K562 (cell line): ENCODE results near the gene SNPH. TPM values are rescaled to one million over a fixed set of nuclear protein-coding genes. Genes with fewer than 3 reads are reported as not detected.

Experiments
- CBFA2T3 ChIP-seq: fragments of 450-650 bp; IDR thresholded peaks from 2 replicates; pipeline ENCODE4 v1.6.1; 2017
- CREB1 ChIP-seq, 2 experiments: sonication (generic) in 1 of 2; formaldehyde crosslinking in 1 of 2; IDR thresholded peaks; 2 replicates each; pipeline versions ENCODE4 v1.6.1 to v1.8.0; 2012 to 2022; ENCODE audit warnings: inconsistent platforms in 1 of 2, mild to moderate bottlenecking in 1 of 2, missing genetic modification reagents in 1 of 2, moderate library complexity in 1 of 2
- LARP7 ChIP-seq: fragments of 450-650 bp; IDR thresholded peaks from 2 replicates; pipeline ENCODE4 v1.6.1; 2016
- NR1H2 ChIP-seq: sonication (generic); formaldehyde crosslinking; IDR thresholded peaks from 2 replicates; pipeline ENCODE4 v1.4.0; 2020; ENCODE audit warnings: mild to moderate bottlenecking, missing genetic modification reagents
- SRSF9 ChIP-seq: fragments of 200-400 bp; formaldehyde crosslinking; IDR thresholded peaks from 2 replicates; pipeline ENCODE4 v1.6.1; 2017; ENCODE audit warnings: low read depth, low read length, borderline replicate concordance
- STAG1 ChIP-seq: sonication (generic); formaldehyde crosslinking; IDR thresholded peaks from 2 replicates; pipeline ENCODE4 v1.5.0; 2020; ENCODE audit warnings: missing genetic modification reagents, borderline replicate concordance
- ZNF146 ChIP-seq: IDR thresholded peaks from one replicate; pipeline ENCODE4 v1.6.1; 2018; ENCODE audit warnings: missing compliant biosample characterization; ENCODE audit not compliant: unreplicated experiment
- ZNF444 ChIP-seq: fragments of 250-450 bp; sonication (Bioruptor Pico); IDR thresholded peaks from 2 replicates; pipeline ENCODE4 v1.4.0; 2020; ENCODE audit warnings: mild to moderate bottlenecking, moderate library complexity
- ZNF668 ChIP-seq: fragments of 250-450 bp; sonication (Bioruptor Pico); IDR thresholded peaks from 2 replicates; pipeline ENCODE4 v1.8.0; 2022; ENCODE audit warnings: mild to moderate bottlenecking, inconsistent platforms
- polyA plus RNA-seq, 8 experiments: library from polyadenylated mRNA; depleted of rRNA in 4 of 8; stranded (reverse) in 5 of 8; unstranded in 3 of 8; fragments of >200 nt; fragmentation: Nextera tagmentation in 2 of 8; fragmentation: Illumina TruSeq in 1 of 8; extraction: Ambion mirVana in 2 of 8; extraction: Trizol in 1 of 8; gene quantifications; 2 replicates each; pipeline versions ENCODE4 v1.2.1 to v1.2.3, GENCODE V29; 2011 to 2014; ENCODE audit warnings: inconsistent platforms in 1 of 8, missing spikeins in 1 of 8
- total RNA-seq, 7 experiments: library from RNA; depleted of rRNA in 6 of 7; stranded (reverse); fragments of >200 nt in 6 of 7; fragmentation: Illumina TruSeq in 2 of 7; extraction: Trizol in 2 of 7; gene quantifications; 2 replicates each; pipeline versions ENCODE4 v1.2.1 to v1.2.3, GENCODE V29; 2011 to 2021; ENCODE audit warnings: low replicate concordance in 1 of 7
- TF ChIP-seq, protein P1 (sequence below): fragments of 150-350 bp; IDR thresholded peaks from 2 replicates; pipeline ENCODE4 v1.6.1; 2014; ENCODE audit warnings: low read depth, mild to moderate bottlenecking, low read length, borderline replicate concordance
- TF ChIP-seq, protein P2 (sequence below), 2 experiments: fragments of 450-650 bp in 1 of 2; sonication (generic) in 1 of 2; formaldehyde crosslinking in 1 of 2; IDR thresholded peaks; 2 replicates each; pipeline versions ENCODE4 v1.7.1 to v1.9.0; 2016 to 2022; ENCODE audit warnings: inconsistent platforms in 1 of 2, mild to moderate bottlenecking in 1 of 2, missing genetic modification reagents in 1 of 2
- TF ChIP-seq, protein P3 (sequence below): fragments of 250-450 bp; sonication (Bioruptor Pico); IDR thresholded peaks from 2 replicates; pipeline ENCODE4 v1.4.0; 2020; ENCODE audit warnings: mild to moderate bottlenecking
- TF ChIP-seq, protein P4 (sequence below): fragments of 250-450 bp; sonication (Bioruptor Pico); IDR thresholded peaks from 2 replicates; pipeline ENCODE4 v1.8.0; 2021; ENCODE audit warnings: mild to moderate bottlenecking, moderate library complexity

The SNPH gene
- total and polyA plus RNA-seq, 9 of the 15 experiments (the other 6 are each of a cell fraction or from before 2014, with no cell fraction given), result 0.03 to 4.2 (median 1.4) TPM

GRCh38 chr20:1255675-1256074 lies 10.4 kb upstream of the SNPH start (continued):
- TF ChIP-seq, protein P1, sequence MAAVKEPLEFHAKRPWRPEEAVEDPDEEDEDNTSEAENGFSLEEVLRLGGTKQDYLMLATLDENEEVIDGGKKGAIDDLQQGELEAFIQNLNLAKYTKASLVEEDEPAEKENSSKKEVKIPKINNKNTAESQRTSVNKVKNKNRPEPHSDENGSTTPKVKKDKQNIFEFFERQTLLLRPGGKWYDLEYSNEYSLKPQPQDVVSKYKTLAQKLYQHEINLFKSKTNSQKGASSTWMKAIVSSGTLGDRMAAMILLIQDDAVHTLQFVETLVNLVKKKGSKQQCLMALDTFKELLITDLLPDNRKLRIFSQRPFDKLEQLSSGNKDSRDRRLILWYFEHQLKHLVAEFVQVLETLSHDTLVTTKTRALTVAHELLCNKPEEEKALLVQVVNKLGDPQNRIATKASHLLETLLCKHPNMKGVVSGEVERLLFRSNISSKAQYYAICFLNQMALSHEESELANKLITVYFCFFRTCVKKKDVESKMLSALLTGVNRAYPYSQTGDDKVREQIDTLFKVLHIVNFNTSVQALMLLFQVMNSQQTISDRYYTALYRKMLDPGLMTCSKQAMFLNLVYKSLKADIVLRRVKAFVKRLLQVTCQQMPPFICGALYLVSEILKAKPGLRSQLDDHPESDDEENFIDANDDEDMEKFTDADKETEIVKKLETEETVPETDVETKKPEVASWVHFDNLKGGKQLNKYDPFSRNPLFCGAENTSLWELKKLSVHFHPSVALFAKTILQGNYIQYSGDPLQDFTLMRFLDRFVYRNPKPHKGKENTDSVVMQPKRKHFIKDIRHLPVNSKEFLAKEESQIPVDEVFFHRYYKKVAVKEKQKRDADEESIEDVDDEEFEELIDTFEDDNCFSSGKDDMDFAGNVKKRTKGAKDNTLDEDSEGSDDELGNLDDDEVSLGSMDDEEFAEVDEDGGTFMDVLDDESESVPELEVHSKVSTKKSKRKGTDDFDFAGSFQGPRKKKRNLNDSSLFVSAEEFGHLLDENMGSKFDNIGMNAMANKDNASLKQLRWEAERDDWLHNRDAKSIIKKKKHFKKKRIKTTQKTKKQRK, result no peak
- TF ChIP-seq STAG1 (no peak), NR1H2 (CRISPR knock-in tag) (no peak), CREB1 (IDR thresholded peaks at IDR 0.05) (no peak), CREB1 (CRISPR knock-in tag; IDR thresholded peaks at IDR 0.05) (no peak), ZNF668 (CRISPR knock-in tag) (no peak), ZNF146 (CRISPR knock-in tag) (peak; percentile 95), SRSF9 (no peak), CBFA2T3 (peak; percentile 98), LARP7 (no peak), ZNF444 (CRISPR knock-in tag) (no peak)
- TF ChIP-seq, protein P2, sequence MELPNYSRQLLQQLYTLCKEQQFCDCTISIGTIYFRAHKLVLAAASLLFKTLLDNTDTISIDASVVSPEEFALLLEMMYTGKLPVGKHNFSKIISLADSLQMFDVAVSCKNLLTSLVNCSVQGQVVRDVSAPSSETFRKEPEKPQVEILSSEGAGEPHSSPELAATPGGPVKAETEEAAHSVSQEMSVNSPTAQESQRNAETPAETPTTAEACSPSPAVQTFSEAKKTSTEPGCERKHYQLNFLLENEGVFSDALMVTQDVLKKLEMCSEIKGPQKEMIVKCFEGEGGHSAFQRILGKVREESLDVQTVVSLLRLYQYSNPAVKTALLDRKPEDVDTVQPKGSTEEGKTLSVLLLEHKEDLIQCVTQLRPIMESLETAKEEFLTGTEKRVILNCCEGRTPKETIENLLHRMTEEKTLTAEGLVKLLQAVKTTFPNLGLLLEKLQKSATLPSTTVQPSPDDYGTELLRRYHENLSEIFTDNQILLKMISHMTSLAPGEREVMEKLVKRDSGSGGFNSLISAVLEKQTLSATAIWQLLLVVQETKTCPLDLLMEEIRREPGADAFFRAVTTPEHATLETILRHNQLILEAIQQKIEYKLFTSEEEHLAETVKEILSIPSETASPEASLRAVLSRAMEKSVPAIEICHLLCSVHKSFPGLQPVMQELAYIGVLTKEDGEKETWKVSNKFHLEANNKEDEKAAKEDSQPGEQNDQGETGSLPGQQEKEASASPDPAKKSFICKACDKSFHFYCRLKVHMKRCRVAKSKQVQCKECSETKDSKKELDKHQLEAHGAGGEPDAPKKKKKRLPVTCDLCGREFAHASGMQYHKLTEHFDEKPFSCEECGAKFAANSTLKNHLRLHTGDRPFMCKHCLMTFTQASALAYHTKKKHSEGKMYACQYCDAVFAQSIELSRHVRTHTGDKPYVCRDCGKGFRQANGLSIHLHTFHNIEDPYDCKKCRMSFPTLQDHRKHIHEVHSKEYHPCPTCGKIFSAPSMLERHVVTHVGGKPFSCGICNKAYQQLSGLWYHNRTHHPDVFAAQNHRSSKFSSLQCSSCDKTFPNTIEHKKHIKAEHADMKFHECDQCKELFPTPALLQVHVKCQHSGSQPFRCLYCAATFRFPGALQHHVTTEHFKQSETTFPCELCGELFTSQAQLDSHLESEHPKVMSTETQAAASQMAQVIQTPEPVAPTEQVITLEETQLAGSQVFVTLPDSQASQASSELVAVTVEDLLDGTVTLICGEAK (IDR thresholded peaks at IDR 0.05), result no peak
- TF ChIP-seq, protein P2 (CRISPR knock-in tag; IDR thresholded peaks at IDR 0.05), result no peak
- TF ChIP-seq, protein P3, sequence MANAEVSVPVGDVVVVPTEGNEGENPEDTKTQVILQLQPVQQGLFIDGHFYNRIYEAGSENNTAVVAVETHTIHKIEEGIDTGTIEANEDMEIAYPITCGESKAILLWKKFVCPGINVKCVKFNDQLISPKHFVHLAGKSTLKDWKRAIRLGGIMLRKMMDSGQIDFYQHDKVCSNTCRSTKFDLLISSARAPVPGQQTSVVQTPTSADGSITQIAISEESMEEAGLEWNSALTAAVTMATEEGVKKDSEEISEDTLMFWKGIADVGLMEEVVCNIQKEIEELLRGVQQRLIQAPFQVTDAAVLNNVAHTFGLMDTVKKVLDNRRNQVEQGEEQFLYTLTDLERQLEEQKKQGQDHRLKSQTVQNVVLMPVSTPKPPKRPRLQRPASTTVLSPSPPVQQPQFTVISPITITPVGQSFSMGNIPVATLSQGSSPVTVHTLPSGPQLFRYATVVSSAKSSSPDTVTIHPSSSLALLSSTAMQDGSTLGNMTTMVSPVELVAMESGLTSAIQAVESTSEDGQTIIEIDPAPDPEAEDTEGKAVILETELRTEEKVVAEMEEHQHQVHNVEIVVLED (CRISPR knock-in tag), result no peak
- TF ChIP-seq, protein P4, sequence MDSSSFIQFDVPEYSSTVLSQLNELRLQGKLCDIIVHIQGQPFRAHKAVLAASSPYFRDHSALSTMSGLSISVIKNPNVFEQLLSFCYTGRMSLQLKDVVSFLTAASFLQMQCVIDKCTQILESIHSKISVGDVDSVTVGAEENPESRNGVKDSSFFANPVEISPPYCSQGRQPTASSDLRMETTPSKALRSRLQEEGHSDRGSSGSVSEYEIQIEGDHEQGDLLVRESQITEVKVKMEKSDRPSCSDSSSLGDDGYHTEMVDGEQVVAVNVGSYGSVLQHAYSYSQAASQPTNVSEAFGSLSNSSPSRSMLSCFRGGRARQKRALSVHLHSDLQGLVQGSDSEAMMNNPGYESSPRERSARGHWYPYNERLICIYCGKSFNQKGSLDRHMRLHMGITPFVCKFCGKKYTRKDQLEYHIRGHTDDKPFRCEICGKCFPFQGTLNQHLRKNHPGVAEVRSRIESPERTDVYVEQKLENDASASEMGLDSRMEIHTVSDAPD (CRISPR knock-in tag), result no peak
